Pulmonary artery endothelial cell (primary cell): Measurements from ENCODE around the gene AVEN. TPM values are rescaled to one million over a fixed set of nuclear protein-coding genes. Genes with fewer than 3 reads are reported as not detected.
"Not testable (repeated sequence)": the region's sequence is repeated elsewhere in the genome, so short reads cannot be mapped to it uniquely, and the experiment has no call there.

Source experiments
- DNase-seq: peaks from one replicate; pipeline ENCODE4 v3.0.0-alpha.2; 2011; ENCODE audit warnings: low read depth, low spot score
- total RNA-seq: library from RNA; depleted of rRNA; stranded (reverse); fragments of >200 nt; gene quantifications from 2 replicates; pipeline ENCODE4 v1.2.3, GENCODE V29; 2014

AVEN gene
- total RNA-seq, 1 donor from 2014 or later = 16.2 TPM

- no peak for DNase-seq
Measured at GRCh38 chr15:34043391-34043790, 4.4 kb upstream of the AVEN start.

- DNase-seq = no peak
Measured at GRCh38 chr15:34039790-34040113, 748 bp upstream of the AVEN start.

DNA sequence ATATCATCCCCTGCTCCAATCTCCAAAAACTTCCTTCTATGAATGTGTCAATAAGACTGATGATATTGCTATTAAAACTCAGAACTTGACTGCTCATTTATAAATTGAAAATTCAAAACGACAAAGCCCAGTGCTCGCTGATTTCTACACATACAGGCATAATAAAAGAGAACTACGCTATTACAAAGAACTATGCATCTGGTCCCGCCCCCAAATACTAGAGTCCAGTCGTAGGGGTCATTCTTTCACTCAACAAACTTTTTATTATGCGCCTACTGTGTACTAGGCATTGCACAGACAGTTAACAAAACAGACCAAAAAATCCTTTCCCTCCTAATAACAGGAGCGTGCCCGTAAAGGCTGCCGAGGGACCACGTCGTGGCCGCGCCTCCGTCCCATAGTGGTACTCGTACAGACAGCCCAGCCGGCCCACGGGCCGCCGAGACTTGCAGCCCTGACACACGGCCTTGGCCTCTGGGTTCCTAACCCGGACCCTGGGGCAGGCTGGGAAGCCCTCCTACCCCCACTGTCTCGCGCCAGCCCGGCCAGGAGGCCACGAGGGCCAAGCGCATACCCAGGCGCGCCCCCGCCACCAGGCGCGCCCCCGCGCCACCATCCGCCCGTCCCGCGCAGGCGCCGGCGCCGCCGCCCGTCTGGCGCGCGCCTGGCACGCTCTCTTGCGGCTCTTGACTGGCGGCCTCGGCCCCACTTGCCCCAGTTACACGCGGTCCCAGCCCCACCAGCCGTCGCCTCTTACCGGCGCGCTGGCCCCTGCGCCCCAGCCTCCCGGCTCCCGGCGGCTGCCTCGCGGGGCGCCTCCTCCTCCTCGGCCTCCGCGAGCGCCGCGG lies 757 bp downstream of the AVEN start:
- DNase-seq = peak; percentile 40

DNA sequence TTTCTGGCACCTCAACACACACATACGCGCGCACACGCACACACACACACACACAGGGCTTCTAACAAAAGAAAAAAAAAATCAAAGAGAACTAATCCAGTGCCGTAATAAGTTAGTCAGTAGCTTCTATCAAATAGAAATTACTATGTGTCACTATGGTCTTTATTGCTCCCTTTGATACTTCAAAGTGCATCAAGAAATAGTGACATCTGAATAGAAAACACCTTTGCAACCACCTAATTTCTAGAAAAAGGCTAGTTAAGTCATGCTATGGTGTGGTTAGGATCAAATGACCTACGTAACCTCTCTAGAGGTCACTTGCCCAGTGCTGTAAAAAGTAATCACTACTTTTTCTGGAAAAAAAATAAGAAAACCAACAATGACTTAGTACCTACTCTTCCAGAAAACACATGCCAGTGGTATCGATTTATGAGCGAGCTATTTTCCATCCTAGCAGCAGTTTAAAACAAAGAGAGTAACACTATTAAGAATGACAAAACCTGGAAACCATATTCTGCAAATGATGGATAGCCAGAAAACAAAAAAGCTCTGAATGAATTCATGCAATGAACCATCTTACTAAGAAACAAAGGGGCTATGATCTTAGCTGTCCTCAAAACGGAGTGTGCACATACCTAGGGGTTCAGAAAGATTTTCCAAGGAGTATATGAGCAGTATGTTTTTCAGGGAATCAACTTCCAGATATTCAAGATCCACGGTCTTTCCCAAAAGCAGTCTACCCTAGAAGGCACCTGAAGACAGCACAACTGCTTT lies 6.8 kb downstream of the AVEN start:
- DNase-seq = no peak

- no peak for DNase-seq
Measured at GRCh38 chr15:34027606-34028005, 11.4 kb downstream of the AVEN start.

GRCh38 chr15:34025252-34025651 lies 13.8 kb downstream of the AVEN start:
- DNase-seq = no peak

- DNase-seq = no peak
Measured at GRCh38 chr15:34023907-34024306, 15.1 kb downstream of the AVEN start.

- DNase-seq = no peak
Measured at GRCh38 chr15:34019369-34019990, 19.5 kb downstream of the AVEN start.

GRCh38 chr15:34018738-34019137 lies 20.3 kb downstream of the AVEN start:
- not testable (repeated sequence) for DNase-seq

GRCh38 chr15:34018021-34018645 lies 20.9 kb downstream of the AVEN start:
- DNase-seq = no peak

DNA sequence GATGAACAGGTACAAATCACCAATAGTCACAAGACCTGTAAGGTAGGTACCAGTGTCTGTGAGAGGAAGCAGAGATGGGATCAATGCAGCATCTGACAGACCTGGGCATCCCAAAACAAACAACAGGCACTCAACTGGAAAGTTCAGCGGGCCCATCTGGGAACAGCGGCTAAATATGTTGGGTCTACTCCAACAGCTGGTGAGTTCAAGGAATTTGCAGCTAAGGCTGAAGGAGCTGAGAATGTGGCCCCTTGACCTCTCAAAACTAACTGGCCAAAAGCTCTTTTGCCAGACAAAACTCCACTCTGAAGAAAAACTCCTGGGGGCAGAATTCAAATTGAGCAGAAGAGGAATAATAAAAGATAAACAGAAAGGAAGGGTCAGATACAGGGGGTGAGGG lies 24.4 kb downstream of the AVEN start:
- no peak for DNase-seq

DNA sequence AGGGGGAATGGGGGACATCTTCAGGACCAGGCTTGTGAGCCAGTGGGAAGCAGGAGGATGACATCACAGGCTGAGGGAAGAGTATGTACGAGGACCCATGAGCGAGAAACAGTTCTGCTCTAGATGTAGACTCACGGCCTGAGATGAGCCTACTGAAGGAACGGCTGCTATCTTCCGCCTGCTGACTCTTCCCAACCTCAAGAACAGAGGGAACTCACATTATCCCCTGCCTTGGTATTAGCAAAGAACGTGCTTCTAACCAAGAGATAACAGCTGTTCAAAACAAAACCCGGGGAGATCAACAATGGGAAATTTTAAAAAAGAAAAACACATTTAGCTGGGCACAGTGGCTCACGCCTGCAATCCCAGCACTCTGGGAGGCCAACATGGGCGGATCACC lies 25.3 kb downstream of the AVEN start:
- DNase-seq = no peak

- DNase-seq = no peak
Measured at GRCh38 chr15:34012461-34013028, 26.5 kb downstream of the AVEN start.

GRCh38 chr15:34011481-34011880 lies 27.5 kb downstream of the AVEN start:
- no peak for DNase-seq

DNA sequence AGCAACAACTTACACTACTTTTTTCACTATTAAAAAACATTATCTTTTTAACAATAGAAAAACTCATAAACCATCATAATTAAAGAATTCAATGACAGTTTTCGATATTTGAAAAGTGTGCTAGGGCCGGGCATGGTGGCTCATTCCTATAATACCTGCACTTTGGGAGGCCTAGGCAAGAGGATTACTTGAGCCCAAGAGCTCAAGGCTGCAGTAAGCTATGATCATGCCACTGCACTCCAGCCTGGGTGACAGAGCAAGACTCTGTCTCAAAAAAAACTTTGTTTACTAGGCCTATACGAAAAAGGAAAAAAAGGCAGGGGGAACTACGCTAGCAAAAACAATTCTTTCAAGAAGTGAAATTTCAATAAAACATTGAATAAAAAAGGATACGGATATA lies 28.1 kb downstream of the AVEN start:
- no peak for DNase-seq

DNA sequence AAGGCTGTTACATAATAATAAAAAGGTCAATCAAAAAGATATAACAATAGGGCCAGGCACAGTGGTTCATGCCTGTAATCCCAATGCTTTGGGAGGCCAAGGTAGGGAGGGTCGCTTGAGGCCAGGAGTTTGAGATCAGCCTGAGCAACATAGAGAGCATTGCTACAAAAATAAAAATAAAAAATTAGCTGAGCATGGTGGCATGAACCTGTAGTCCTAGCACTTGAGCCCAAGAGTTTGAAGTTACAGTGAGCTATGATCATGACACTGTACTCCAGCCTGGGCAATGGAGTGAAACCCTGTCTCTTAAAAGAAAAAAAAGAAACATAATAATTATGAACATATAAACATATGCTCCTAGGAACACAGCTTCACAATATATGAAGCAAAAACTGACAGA lies 29.3 kb downstream of the AVEN start:
- DNase-seq = no peak

- DNase-seq = no peak
Measured at GRCh38 chr15:34006381-34006780, 32.6 kb downstream of the AVEN start.

DNA sequence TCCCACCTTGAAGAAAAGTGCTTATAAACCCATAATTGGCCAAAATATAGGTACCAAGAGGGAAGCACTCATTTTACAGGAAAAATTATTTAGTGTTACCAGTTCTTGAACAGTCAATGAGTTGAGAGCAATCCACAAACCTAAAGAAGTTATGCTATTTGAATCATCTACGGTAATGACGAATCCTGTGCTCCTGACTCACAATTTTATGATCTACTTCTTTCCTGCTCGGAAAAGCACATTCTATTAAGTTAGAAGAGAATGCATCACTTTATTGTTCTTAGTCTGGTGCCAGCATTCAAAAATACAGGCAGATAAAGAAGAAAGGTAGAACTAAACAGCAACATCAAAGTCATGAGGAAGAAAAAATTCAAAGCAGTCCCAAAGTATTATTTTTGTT lies 37.5 kb downstream of the AVEN start:
- no peak for DNase-seq

GRCh38 chr15:33995666-33996065 lies 43.3 kb downstream of the AVEN start:
- DNase-seq = not testable (repeated sequence)

DNA sequence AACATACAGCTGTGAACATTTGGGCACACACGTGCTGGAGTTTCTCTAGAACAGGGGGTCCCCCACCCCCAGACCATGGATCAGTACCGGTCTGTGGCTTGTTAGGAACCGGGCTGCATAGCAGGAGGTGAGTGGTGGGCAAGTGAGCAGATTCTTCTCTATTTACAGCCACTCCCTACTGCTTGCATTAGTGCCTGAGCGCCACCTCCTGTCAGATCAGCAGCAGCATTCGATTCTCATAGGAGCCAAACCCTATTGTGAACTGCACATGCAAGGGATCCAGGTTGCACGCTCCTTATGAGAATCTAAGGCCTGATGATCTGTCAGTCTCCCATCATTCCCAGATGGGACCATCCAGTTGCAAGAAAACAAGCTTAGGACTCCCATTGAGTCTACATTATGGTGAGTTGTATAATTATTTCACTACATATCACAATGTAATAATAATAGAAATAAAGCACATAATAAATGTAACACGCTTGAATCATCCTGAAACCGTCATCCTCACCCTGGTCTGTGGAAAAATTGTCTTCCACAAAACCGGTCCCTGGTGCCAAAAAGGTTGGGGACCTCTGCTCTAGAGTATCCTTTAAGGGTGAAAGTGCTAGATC lies 44.9 kb downstream of the AVEN start:
- DNase-seq = no peak

- DNase-seq = no peak
Measured at GRCh38 chr15:33988384-33988783, 50.6 kb downstream of the AVEN start.
